SK-N-SH (cell line): ENCODE data around the gene CCDC177. TPM values are rescaled to one million over a fixed set of nuclear protein-coding genes. Genes with fewer than 3 reads are reported as not detected.

Experiments
- CTCF ChIA-PET: fragments of 300-600, 350-600 bp; formaldehyde crosslinking; extraction: SDS; loops from one replicate; lab custom pipeline; 2021; lab: Yijun Ruan, JAX
- POLR2A ChIA-PET: fragments of 350-600 bp; sonication (Branson Sonifier 250); formaldehyde crosslinking; extraction: SDS; loops from one replicate; lab custom pipeline; 2020; ENCODE audit warnings: antibody characterized with exemption, inconsistent platforms; lab: Yijun Ruan, JAX
- DNase-seq: peaks from one replicate; pipeline ENCODE4 v3.0.0; 2012
- H2AFZ ChIP-seq: fragments of 200-600 bp; sonication (generic); 2 replicates; pipeline ENCODE4 v1.8.1; 2016; ENCODE audit warnings: antibody characterized with exemption, mild to moderate bottlenecking, low read depth
- H3F3A ChIP-seq: fragments of 200-600 bp; sonication (generic); replicated peaks from 2 replicates; pipeline ENCODE3; 2016; ENCODE audit warnings: antibody characterized with exemption, mild to moderate bottlenecking; ENCODE audit not compliant: insufficient read depth
- H3K27ac ChIP-seq, 2 experiments: fragments of 200-500 bp in 1 of 2; fragments of 200-600 bp in 1 of 2; sonication (Bioruptor generic) in 1 of 2; sonication (generic), shearing (Covaris generic) in 1 of 2; 2 replicates each; pipeline versions ENCODE4 v1.5.1 to v1.6.1; 2014 to 2016; ENCODE audit warnings: low read depth in 2 of 2, inconsistent platforms in 1 of 2, low read length in 1 of 2, mild to moderate bottlenecking in 1 of 2, mixed read lengths in 1 of 2
- H3K27me3 ChIP-seq: fragments of 200-600 bp; sonication (generic), shearing (Covaris generic); 2 replicates; pipeline ENCODE4 v1.6.1; 2016; ENCODE audit warnings: mixed run types; ENCODE audit not compliant: insufficient read depth
- H3K36me3 ChIP-seq, 2 experiments: fragments of 200-500 bp in 1 of 2; fragments of 200-600 bp in 1 of 2; sonication (Bioruptor generic) in 1 of 2; sonication (generic) in 1 of 2; replicated peaks in 1 of 2; 2 replicates each; pipeline versions ENCODE3 to v1.5.1; 2014 to 2016; ENCODE audit warnings: low read length in 1 of 2, mild to moderate bottlenecking in 1 of 2; ENCODE audit not compliant: insufficient read depth in 2 of 2, control insufficient read depth in 1 of 2
- H3K4me1 ChIP-seq, 2 experiments: fragments of 200-500 bp in 1 of 2; fragments of 200-600 bp in 1 of 2; sonication (Bioruptor generic) in 1 of 2; sonication (generic), shearing (Covaris generic) in 1 of 2; 2 replicates each; pipeline versions ENCODE4 v1.5.1 to v1.6.1; 2014 to 2016; ENCODE audit warnings: low read depth in 1 of 2, low read length in 1 of 2, mixed run types in 1 of 2; ENCODE audit not compliant: insufficient read depth in 2 of 2, control insufficient read depth in 1 of 2
- H3K4me2 ChIP-seq: fragments of 200-600 bp; sonication (generic), shearing (Covaris generic); 2 replicates; pipeline ENCODE4 v1.6.1; 2017; ENCODE audit warnings: mixed run types
- H3K4me3 ChIP-seq, 2 experiments: fragments of 200-500 bp in 1 of 2; fragments of 200-600 bp in 1 of 2; sonication (Bioruptor generic) in 1 of 2; sonication (generic), shearing (Covaris generic) in 1 of 2; 2 replicates each; pipeline versions ENCODE4 v1.5.1 to v1.8.1; 2014 to 2016; ENCODE audit warnings: low read depth in 2 of 2, inconsistent platforms in 1 of 2, low read length in 1 of 2, mild to moderate bottlenecking in 1 of 2, mixed read lengths in 1 of 2, moderate library complexity in 1 of 2
- H3K79me2 ChIP-seq: fragments of 200-600 bp; sonication (generic); 2 replicates; pipeline ENCODE4 v1.8.1; 2017; ENCODE audit warnings: mild to moderate bottlenecking; ENCODE audit not compliant: insufficient read depth
- H3K9ac ChIP-seq: fragments of 200-600 bp; sonication (generic); 2 replicates; pipeline ENCODE4 v1.6.1; 2017; ENCODE audit warnings: mixed run types
- H3K9me2 ChIP-seq: fragments of 200-600 bp; sonication (generic); 2 replicates; pipeline ENCODE4 v1.6.1; 2017; ENCODE audit warnings: mixed run types
- H3K9me3 ChIP-seq: fragments of 200-600 bp; sonication (generic); 2 replicates; pipeline ENCODE4 v1.6.1; 2017; ENCODE audit warnings: mixed run types, mild to moderate bottlenecking, moderate library complexity
- H4K20me1 ChIP-seq: fragments of 200-600 bp; sonication (generic); 2 replicates; pipeline ENCODE4 v1.6.1; 2017; ENCODE audit warnings: mild to moderate bottlenecking, mixed run types; ENCODE audit not compliant: insufficient read depth
- CHD2 ChIP-seq: fragments of 150-350 bp; IDR thresholded peaks from 2 replicates; pipeline ENCODE4 v1.6.1; 2018; ENCODE audit warnings: low read length; ENCODE audit not compliant: partially characterized antibody
- FOXJ3 ChIP-seq: sonication (generic); formaldehyde crosslinking; IDR thresholded peaks from 2 replicates; pipeline ENCODE4 v1.5.1; 2020; ENCODE audit warnings: mild to moderate bottlenecking, missing genetic modification reagents
- FOXM1 ChIP-seq: IDR thresholded peaks from 2 replicates; pipeline ENCODE4 v1.4.0; 2012; ENCODE audit warnings: low read depth, mild to moderate bottlenecking
- JUND ChIP-seq: IDR thresholded peaks from 2 replicates; pipeline ENCODE4 v1.4.0; 2012
- MAX ChIP-seq: IDR thresholded peaks from 2 replicates; pipeline ENCODE4 v1.4.0; 2012; ENCODE audit warnings: low read depth
- MXI1 ChIP-seq: IDR thresholded peaks from 2 replicates; pipeline ENCODE4 v1.6.1; 2012; ENCODE audit warnings: mild to moderate bottlenecking, low read depth, low read length, improper control_type of control experiment
- NRF1 ChIP-seq: IDR thresholded peaks from 2 replicates; pipeline ENCODE4 v1.6.1; 2012; ENCODE audit warnings: low read depth, mild to moderate bottlenecking, low read length
- RAD21 ChIP-seq: IDR thresholded peaks from 2 replicates; pipeline ENCODE4 v1.6.1; 2012; ENCODE audit warnings: mild to moderate bottlenecking, low read length
- SIN3A ChIP-seq: IDR thresholded peaks from 2 replicates; pipeline ENCODE4 v1.6.1; 2012; ENCODE audit warnings: low read depth, mild to moderate bottlenecking, low read length, moderate library complexity, borderline replicate concordance
- TCF12 ChIP-seq: IDR thresholded peaks from 2 replicates; pipeline ENCODE4 v1.4.0; 2012
- USF1 ChIP-seq: IDR thresholded peaks from 2 replicates; pipeline ENCODE4 v1.4.0; 2012; ENCODE audit warnings: low read depth, borderline replicate concordance
- USF2 ChIP-seq: fragments of 150-350 bp; IDR thresholded peaks from 2 replicates; pipeline ENCODE4 v1.6.1; 2017; ENCODE audit warnings: antibody characterized with exemption, low read length, low read depth, borderline replicate concordance
- WGBS: methylation state at CpG from one replicate; pipeline ENCODE4 v1.1.6; 2017; ENCODE audit warnings: low lambda C conversion rate; 5-methylcytosine and 5-hydroxymethylcytosine counted together
- polyA plus RNA-seq, 3 experiments: library from polyadenylated mRNA; depleted of rRNA; stranded (reverse); fragments of >200 nt; gene quantifications; 2 replicates each; pipeline ENCODE4 v1.2.3, GENCODE V29; 2012

The CCDC177 gene
- polyA plus RNA-seq, 1 of the 3 experiments (the other 2 are of a cell fraction) = not detected

GRCh38 chr14:69553252-69553651 lies 21.4 kb downstream of the CCDC177 start:
- Histone ChIP-seq H3K9me3 (no peaks in the 10 kb centered on the region), H3K27me3 (no peaks in the 10 kb centered on the region; the same call in 1 of the 2 replicates)
- TF ChIP-seq JUND = no peak
- no peak for TF ChIP-seq USF1
- TF ChIP-seq RAD21 = no peak
- no peak for TF ChIP-seq MAX
- no peak for TF ChIP-seq TCF12
- TF ChIP-seq FOXM1 = no peak
- no peak for TF ChIP-seq CHD2
- no peak for TF ChIP-seq SIN3A
- TF ChIP-seq USF2 = no peak
- no peak for TF ChIP-seq NRF1
- TF ChIP-seq FOXJ3 (CRISPR knock-in tag) = no peak
- TF ChIP-seq, all 33 proteins: peak for 0
- ChIA-PET POLR2A (interaction anchor here (0.6 kb wide), 1 partner anchor 17 kb away, joined by 3 read pairs; no protein-coding TSS in a partner anchor), CTCF (interaction anchor here (1.0 to 15.9 kb wide), 2 partner anchors 18 to 20 kb away, joined by 3 to 178 read pairs; partner anchors contain the start of gene CCDC177)
- Histone ChIP-seq H3K9ac (no peak overlapping the region), H3F3A (no peaks in the 10 kb centered on the region), H3K4me3 (no peak overlapping the region), H3K4me2 (no peak overlapping the region), H2AFZ (no peak overlapping the region), H3K36me3 (no peaks in the 10 kb centered on the region), H3K79me2 (no peaks in the 10 kb centered on the region), H3K9me2 (no peaks in the 10 kb centered on the region), H4K20me1 (no peaks in the 10 kb centered on the region), H3K27ac (no peak overlapping the region), H3K4me1 (peaks cover 0 to 3% of the 10 kb centered on the region in 2 experiments; a peak in 1 of 4 replicates)
- no peak for DNase-seq
- 65% methylated on average over 1 of the region's 1 CpG for WGBS

- Histone ChIP-seq H3K36me3 (no peaks in the 10 kb centered on the region), H3K27me3 (no peaks in the 10 kb centered on the region; the same call in 1 of the 2 replicates), H3K79me2 (no peaks in the 10 kb centered on the region), H3K27ac (no peak overlapping the region), H3K9ac (no peak overlapping the region), H3K4me1 (peaks cover 0 to 3% of the 10 kb centered on the region in 2 experiments; a peak in 1 of 4 replicates), H3K4me3 (no peak overlapping the region), H4K20me1 (no peaks in the 10 kb centered on the region), H3K9me2 (no peaks in the 10 kb centered on the region), H3F3A (no peaks in the 10 kb centered on the region), H3K4me2 (no peak overlapping the region), H3K9me3 (no peaks in the 10 kb centered on the region), H2AFZ (no peak overlapping the region)
- ChIA-PET CTCF (interaction anchor here (1.2 to 15.9 kb wide), 2 partner anchors 16 to 22 kb away, joined by 5 to 178 read pairs; partner anchors contain the start of gene CCDC177), POLR2A (no interaction called here)
- no peak for TF ChIP-seq USF2
- no peak for TF ChIP-seq MXI1
- 57% methylated on average over 2 of the region's 2 CpGs for WGBS
- no peak for DNase-seq
Measured at GRCh38 chr14:69551511-69551910, 23.2 kb downstream of the CCDC177 start.
